SU-DHL-6 (cell line): ENCODE results near the gene IL10RB.
A peak's percentile ranks its signal among the peaks of the same experiment; 100 is the strongest.

Experiments
- H2AFZ ChIP-seq: fragments of 200-600 bp; sonication (generic); 2 replicates; pipeline ENCODE4 v1.6.1; 2014; ENCODE audit warnings: low read depth, mild to moderate bottlenecking, moderate library complexity, mixed read lengths, antibody characterized with exemption, low read length; ENCODE audit not compliant: severe bottlenecking
- H3F3A ChIP-seq: fragments of 200-600 bp; shearing (Covaris generic); 2 replicates; pipeline ENCODE4 v1.6.0; 2016; ENCODE audit warnings: antibody characterized with exemption, mild to moderate bottlenecking; ENCODE audit not compliant: insufficient read depth
- H3K27ac ChIP-seq: fragments of 200-600 bp; sonication (generic); 2 replicates; pipeline ENCODE4 v1.5.1; 2016; ENCODE audit warnings: low read depth, mild to moderate bottlenecking, low read length, moderate library complexity, mixed read lengths
- H3K27me3 ChIP-seq: fragments of 200-600 bp; sonication (generic), shearing (Covaris generic); 2 replicates; pipeline ENCODE4 v1.6.0; 2014; ENCODE audit warnings: mild to moderate bottlenecking, low read length
- H3K36me3 ChIP-seq: fragments of 200-600 bp; sonication (generic); 2 replicates; pipeline ENCODE4 v1.6.1; 2014; ENCODE audit warnings: mild to moderate bottlenecking, low read length, mixed read lengths
- H3K4me2 ChIP-seq: fragments of 300-600, 200-600 bp; shearing (Covaris generic), sonication (generic); 2 replicates; pipeline ENCODE4 v1.6.0; 2014; ENCODE audit warnings: low read length, low read depth, mild to moderate bottlenecking; ENCODE audit not compliant: poor library complexity, severe bottlenecking
- H3K4me3 ChIP-seq: fragments of 200-600 bp; sonication (generic); 2 replicates; pipeline ENCODE4 v1.5.1; 2014; ENCODE audit warnings: antibody characterized with exemption, low read length, mild to moderate bottlenecking, mixed read lengths; ENCODE audit not compliant: insufficient read depth, poor library complexity, severe bottlenecking
- H3K79me2 ChIP-seq: fragments of 200-600 bp; sonication (generic); 2 replicates; pipeline ENCODE4 v1.6.1; 2014; ENCODE audit warnings: mild to moderate bottlenecking, low read length, moderate library complexity; ENCODE audit not compliant: insufficient read depth
- H3K9ac ChIP-seq: fragments of 200-600 bp; sonication (generic); 2 replicates; pipeline ENCODE4 v1.7.0; 2014; ENCODE audit warnings: mild to moderate bottlenecking, low read length
- H3K9me2 ChIP-seq: fragments of 200-600 bp; sonication (generic); replicated peaks from 2 replicates; pipeline ENCODE4 v1.6.1; 2014; ENCODE audit warnings: low read length; ENCODE audit not compliant: insufficient read depth
- H3K9me3 ChIP-seq: fragments of 200-600 bp; sonication (generic); 2 replicates; pipeline ENCODE4 v1.6.1; 2014; ENCODE audit warnings: low read length, mixed read lengths; ENCODE audit not compliant: insufficient read depth
- H4K20me1 ChIP-seq: fragments of 200-600 bp; sonication (generic); 2 replicates; pipeline ENCODE4 v1.6.1; 2014; ENCODE audit warnings: low read depth, mild to moderate bottlenecking, antibody characterized with exemption, low read length, moderate library complexity, mixed read lengths
- EZH2phosphoT487 ChIP-seq: fragments of 200-600 bp; sonication (generic), shearing (Covaris generic); conservative IDR thresholded peaks from 2 replicates; pipeline ENCODE4 v1.6.1; 2018; ENCODE audit warnings: mild to moderate bottlenecking, antibody characterized with exemption, low read length, moderate library complexity, mixed read lengths
- TF ChIP-seq, protein P1 (sequence below): fragments of 200-600 bp; sonication (generic); IDR thresholded peaks from one replicate; pipeline ENCODE4 v1.5.1; 2017; ENCODE audit warnings: antibody characterized with exemption, mild to moderate bottlenecking, low read length, moderate library complexity; ENCODE audit not compliant: insufficient read depth, poor library complexity, severe bottlenecking

IL10RB gene

DNA sequence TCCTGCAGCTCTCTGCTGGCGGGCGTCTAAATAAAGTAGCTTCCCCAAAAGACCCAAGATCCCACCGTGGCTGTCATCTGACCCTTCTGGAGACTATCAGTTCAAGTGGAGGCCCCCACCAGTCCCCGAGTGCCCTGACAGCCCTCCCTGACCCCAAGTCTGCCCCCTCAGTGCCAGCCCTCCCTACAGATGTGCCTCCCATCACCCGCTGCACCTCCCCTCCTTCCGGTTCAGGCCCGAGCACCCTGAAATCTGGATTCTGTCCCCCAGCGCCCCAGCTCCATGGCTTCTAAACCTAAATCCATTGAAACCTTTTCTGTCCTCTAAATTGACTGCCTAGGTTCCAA, 595 bp downstream of the IL10RB start:
- no peaks in the 10 kb centered on the region for H3K9me3 ChIP-seq
- H2AFZ ChIP-seq, result peak overlapping the region; percentile 15
- no peaks in the 10 kb centered on the region for H3K27me3 ChIP-seq
- TF ChIP-seq, protein P1, sequence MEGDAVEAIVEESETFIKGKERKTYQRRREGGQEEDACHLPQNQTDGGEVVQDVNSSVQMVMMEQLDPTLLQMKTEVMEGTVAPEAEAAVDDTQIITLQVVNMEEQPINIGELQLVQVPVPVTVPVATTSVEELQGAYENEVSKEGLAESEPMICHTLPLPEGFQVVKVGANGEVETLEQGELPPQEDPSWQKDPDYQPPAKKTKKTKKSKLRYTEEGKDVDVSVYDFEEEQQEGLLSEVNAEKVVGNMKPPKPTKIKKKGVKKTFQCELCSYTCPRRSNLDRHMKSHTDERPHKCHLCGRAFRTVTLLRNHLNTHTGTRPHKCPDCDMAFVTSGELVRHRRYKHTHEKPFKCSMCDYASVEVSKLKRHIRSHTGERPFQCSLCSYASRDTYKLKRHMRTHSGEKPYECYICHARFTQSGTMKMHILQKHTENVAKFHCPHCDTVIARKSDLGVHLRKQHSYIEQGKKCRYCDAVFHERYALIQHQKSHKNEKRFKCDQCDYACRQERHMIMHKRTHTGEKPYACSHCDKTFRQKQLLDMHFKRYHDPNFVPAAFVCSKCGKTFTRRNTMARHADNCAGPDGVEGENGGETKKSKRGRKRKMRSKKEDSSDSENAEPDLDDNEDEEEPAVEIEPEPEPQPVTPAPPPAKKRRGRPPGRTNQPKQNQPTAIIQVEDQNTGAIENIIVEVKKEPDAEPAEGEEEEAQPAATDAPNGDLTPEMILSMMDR, result no peak
- TF ChIP-seq EZH2phosphoT487, result no peak
- H3K4me2 ChIP-seq, result peak overlapping the region; percentile 82
- H3K9me2 ChIP-seq, result no peaks in the 10 kb centered on the region
- peak overlapping the region; percentile 81 for H3K9ac ChIP-seq
- H3K36me3 ChIP-seq, result 0 out of 2 replicates have a peak, but pooled peaks cover 4% of the 10 kb centered on the region
- peak overlapping the region; percentile 78 for H3K27ac ChIP-seq
- H3K79me2 ChIP-seq, result peaks cover 22% of the 10 kb centered on the region; the same call in 1 of the 2 replicates
- H3K4me3 ChIP-seq, result peak overlapping the region; percentile 65
- H4K20me1 ChIP-seq, result no peaks in the 10 kb centered on the region
- H3F3A ChIP-seq, result peaks cover 49% of the 10 kb centered on the region

DNA sequence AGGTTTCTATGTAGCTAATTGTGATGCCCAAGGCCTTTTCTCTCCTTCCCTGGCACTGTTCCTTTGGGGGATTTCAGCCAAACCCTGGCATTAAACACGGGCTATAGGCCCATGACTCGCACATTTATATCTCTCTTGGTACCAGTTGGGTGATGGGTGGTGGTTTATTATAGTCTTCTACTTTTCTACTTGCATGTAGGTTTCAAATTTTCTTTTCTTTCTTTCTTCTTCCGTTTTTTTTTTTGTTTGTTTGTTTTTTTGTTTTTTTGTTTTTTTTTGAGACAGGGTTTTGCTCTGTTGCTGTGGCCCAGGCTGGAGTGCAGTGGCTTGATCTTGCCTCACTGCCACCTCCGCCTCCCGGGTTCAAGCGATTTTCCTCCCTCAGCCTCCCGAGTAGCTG, 1.1 kb downstream of the IL10RB start:
- H3F3A ChIP-seq, result peaks cover 49% of the 10 kb centered on the region
- H3K9me2 ChIP-seq, result no peaks in the 10 kb centered on the region
- H3K4me2 ChIP-seq, result peak overlapping the region; percentile 82
- TF ChIP-seq, protein P1, result no peak
- no peak overlapping the region for H2AFZ ChIP-seq
- no peaks in the 10 kb centered on the region for H3K9me3 ChIP-seq
- no peaks in the 10 kb centered on the region for H4K20me1 ChIP-seq
- H3K27ac ChIP-seq, result peak overlapping the region; percentile 78
- peak overlapping the region; percentile 65 for H3K4me3 ChIP-seq
- H3K27me3 ChIP-seq, result no peaks in the 10 kb centered on the region
- H3K9ac ChIP-seq, result peak overlapping the region; percentile 81
- H3K79me2 ChIP-seq, result peaks cover 22% of the 10 kb centered on the region; the same call in 1 of the 2 replicates
- 0 out of 2 replicates have a peak, but pooled peaks cover 4% of the 10 kb centered on the region for H3K36me3 ChIP-seq

DNA sequence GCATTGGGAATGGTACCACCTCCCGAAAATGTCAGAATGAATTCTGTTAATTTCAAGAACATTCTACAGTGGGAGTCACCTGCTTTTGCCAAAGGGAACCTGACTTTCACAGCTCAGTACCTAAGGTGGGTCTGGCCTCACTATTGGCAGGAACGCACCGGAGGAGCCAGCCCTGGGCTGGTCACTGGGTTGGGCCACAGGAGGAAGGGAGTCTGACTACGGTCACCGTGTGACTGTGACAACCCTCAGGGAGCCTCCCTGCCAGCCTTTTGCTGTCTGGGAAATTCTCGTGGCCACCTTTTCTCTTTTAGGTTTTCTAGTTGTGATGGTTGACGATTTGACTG, 2.2 kb downstream of the IL10RB start:
- H3K36me3 ChIP-seq, result 0 out of 2 replicates have a peak, but pooled peaks cover 4% of the 10 kb centered on the region
- H3K27ac ChIP-seq, result peak overlapping the region; percentile 61
- H3F3A ChIP-seq, result peaks cover 44% of the 10 kb centered on the region
- no peak for TF ChIP-seq EZH2phosphoT487
- TF ChIP-seq, protein P1, result no peak
- no peak overlapping the region for H3K4me3 ChIP-seq
- H3K4me2 ChIP-seq, result peak overlapping the region; percentile 82
- no peaks in the 10 kb centered on the region for H3K9me2 ChIP-seq
- no peaks in the 10 kb centered on the region for H3K9me3 ChIP-seq
- no peak overlapping the region for H2AFZ ChIP-seq
- peaks cover 22% of the 10 kb centered on the region; the same call in 1 of the 2 replicates for H3K79me2 ChIP-seq
- H3K27me3 ChIP-seq, result no peaks in the 10 kb centered on the region
- H4K20me1 ChIP-seq, result no peaks in the 10 kb centered on the region
- no peak overlapping the region for H3K9ac ChIP-seq
